SJSA1 (cell line): Measurements from ENCODE around the gene RPL39L. TPM values are rescaled to one million over a fixed set of nuclear protein-coding genes. Genes with fewer than 3 reads are reported as not detected.
A peak's percentile ranks its signal among the peaks of the same experiment; 100 is the strongest.

Experiments
- DNase-seq, 2 experiments: peaks; one replicate each; pipeline ENCODE4 v3.0.0-alpha.2; 2015 to 2020; ENCODE audit warnings: low spot score in 2 of 2, low read depth in 1 of 2
- H3K27ac ChIP-seq: fragments of 250-450 bp; sonication (Bioruptor Pico); 2 replicates; pipeline ENCODE4 v1.5.1; 2020; ENCODE audit warnings: mild to moderate bottlenecking, moderate library complexity
- H3K27me3 ChIP-seq: fragments of 250-450 bp; sonication (Bioruptor Pico); replicated peaks from 2 replicates; pipeline ENCODE4 v1.5.1; 2020; ENCODE audit warnings: mild to moderate bottlenecking, moderate library complexity
- H3K36me3 ChIP-seq: fragments of 250-450 bp; sonication (Bioruptor Pico); 2 replicates; pipeline ENCODE4 v1.5.1; 2020; ENCODE audit warnings: mild to moderate bottlenecking
- H3K4me1 ChIP-seq: fragments of 250-450 bp; sonication (Bioruptor Pico); replicated peaks from 2 replicates; pipeline ENCODE4 v1.6.1; 2021; ENCODE audit warnings: mild to moderate bottlenecking
- H3K4me3 ChIP-seq: fragments of 250-450 bp; sonication (Bioruptor Pico); 2 replicates; pipeline ENCODE4 v1.5.1; 2020; ENCODE audit warnings: mild to moderate bottlenecking
- H3K9me3 ChIP-seq: fragments of 250-450 bp; sonication (Bioruptor Pico); replicated peaks from 2 replicates; pipeline ENCODE4 v1.5.1; 2020; ENCODE audit warnings: mild to moderate bottlenecking
- total RNA-seq: library from RNA; depleted of rRNA; stranded (reverse); fragments of >200 nt; shearing (Covaris generic); gene quantifications from 2 replicates; pipeline ENCODE4 v1.2.3, GENCODE V29; 2014

RPL39L gene
- total RNA-seq, 1 experiment from 2014 or later, result 55.7 TPM

DNA sequence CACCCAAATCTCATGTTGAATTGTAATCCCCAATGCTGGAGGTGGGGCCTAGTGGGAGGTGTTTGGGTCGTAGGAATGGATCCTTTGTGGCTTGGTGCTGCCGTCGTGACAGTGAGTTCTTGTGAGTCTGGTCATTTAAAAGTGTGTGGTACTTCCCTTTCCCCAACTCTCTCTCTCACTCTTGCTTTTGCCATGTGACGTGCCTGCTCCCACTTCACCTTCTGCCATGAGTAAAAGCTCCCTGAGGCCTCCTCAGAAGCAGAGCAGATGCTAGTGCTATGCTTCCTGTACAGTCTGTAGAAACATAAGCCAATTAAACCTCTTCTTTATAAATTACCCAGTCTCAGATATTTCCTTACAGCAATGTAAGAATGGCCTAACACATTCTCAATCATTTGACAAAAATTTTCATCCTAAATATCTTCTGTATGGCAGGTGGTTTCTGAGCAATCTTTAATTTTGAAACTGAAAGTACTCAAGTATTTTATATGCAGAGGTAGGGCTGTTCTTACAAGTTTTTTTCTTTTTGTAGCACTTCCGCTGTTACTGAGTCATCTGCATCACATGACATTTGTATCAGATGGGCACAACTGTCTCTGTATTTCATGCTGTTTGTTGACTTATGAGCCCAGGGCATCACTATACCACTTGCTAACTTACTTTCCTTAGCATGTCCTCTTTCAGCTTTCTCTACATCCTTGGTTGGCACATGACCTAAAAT lies 8.8 kb downstream of the RPL39L start:
- Histone ChIP-seq H3K27me3 (no peaks in the 10 kb centered on the region), H3K4me3 (no peak overlapping the region)

DNA sequence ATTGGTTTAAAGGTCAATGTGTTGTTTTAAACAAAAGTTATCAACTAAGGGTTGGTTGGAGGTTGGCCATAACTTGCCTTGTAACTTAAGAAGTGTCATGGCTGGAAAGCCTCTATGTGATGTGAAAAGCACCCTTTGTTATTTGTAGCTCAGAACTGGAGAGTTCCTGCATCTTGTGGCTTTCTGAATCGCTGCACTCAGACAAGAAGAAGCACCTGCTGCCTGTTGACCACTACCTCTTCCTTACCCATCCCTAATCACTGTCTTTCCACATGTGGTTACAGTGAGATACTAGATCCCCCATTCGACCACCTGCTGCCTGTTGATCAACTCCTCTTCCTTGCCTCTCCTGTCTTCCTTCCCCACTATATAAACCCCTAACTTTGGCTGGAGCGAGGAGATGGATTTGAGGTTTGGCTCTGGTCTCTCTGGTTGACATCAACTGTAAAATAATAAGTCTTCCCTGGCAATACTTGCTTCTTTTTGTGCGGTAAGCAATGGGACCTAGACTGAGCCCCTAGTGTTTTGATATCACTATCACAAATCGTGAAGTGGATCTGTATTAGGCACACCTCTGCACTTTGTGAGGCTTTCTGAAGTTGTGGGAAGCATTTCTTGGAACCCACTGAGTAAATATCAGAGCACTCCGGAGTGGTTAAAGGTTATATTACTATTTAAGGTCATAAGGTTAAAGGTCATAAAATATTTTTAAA lies 13.8 kb downstream of the RPL39L start:
- Histone ChIP-seq H3K27ac (no peak overlapping the region), H3K4me1 (no peaks in the 10 kb centered on the region; the same call in 1 of the 2 replicates), H3K9me3 (no peaks in the 10 kb centered on the region), H3K4me3 (no peak overlapping the region), H3K27me3 (no peaks in the 10 kb centered on the region), H3K36me3 (no peaks in the 10 kb centered on the region)
- DNase-seq, result no peak

More for the DNA sequence above, 8.8 kb downstream of the RPL39L start:
- Histone ChIP-seq H3K9me3 (no peaks in the 10 kb centered on the region), H3K36me3 (no peaks in the 10 kb centered on the region), H3K4me1 (peaks cover 6% of the 10 kb centered on the region), H3K27ac (no peak overlapping the region)
- DNase-seq, result peak in 1 of 2 experiments; percentile 34

DNA sequence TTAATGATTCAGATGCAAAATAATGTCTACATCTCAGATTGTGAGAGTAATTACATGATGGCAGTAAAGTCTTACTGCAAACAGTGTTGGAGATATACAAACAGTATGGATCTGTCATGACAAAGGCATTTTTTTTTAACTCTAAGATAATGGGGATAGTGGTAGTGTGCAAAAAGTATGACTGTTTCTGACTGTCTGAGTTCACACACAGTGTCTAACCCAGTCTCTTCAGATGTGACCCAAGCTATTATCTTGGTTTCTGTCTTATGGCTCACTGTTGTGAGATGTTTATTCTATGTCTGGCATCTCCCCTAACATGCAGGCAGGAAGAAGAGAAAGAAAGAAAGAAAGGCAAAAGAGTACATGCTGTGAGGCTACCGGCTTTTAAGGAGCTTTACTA lies 17.0 kb downstream of the RPL39L start:
- no peak for DNase-seq
- Histone ChIP-seq H3K4me1 (no peaks in the 10 kb centered on the region), H3K4me3 (no peak overlapping the region), H3K9me3 (no peaks in the 10 kb centered on the region), H3K27me3 (no peaks in the 10 kb centered on the region), H3K27ac (no peak overlapping the region), H3K36me3 (no peaks in the 10 kb centered on the region)

DNA sequence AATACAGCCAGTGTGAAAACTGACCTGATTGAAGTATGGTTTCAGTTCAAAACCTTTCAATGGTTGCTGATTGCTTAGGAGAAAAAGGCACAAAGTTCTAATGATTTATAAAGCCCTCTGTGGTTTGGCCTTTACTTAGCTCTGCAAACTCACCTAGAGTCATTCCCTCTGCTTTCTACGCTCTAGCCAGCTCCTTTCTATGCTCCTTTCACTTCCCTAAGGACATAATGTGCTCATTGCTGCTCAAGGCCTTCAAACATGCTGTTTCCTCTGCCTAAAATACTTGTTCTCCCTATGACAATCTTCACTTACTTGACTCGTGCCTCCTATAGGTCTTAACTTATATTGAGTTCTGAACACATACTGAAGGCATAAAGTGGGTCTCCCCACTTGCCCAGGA lies 19.0 kb downstream of the RPL39L start:
- Histone ChIP-seq H3K36me3 (no peaks in the 10 kb centered on the region), H3K27ac (no peak overlapping the region), H3K4me1 (no peaks in the 10 kb centered on the region), H3K9me3 (no peaks in the 10 kb centered on the region), H3K4me3 (no peak overlapping the region), H3K27me3 (no peaks in the 10 kb centered on the region)
- DNase-seq, result no peak

DNA sequence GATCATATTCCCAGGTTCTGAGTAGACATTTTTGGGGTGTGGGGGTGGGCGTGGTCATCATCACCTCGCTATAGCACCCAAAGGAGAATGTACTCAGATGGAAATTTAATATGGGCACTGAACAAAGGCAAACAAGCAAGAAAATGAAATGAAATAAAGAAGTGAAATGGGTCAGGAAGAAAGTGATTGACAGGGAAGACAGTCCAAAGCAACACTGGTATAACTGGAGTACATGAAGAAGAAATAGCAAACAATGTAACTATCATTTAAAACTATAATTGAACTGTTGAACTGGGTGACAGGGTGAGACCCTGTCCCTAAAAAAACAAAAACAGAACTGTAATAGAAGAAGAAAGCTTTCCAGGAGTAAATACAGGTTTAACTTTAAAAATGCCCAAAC lies 24.8 kb downstream of the RPL39L start:
- H3K4me1 ChIP-seq, result no peaks in the 10 kb centered on the region
- no peak overlapping the region for H3K4me3 ChIP-seq
- H3K27ac ChIP-seq, result no peak overlapping the region
- DNase-seq, result no peak
- H3K9me3 ChIP-seq, result no peaks in the 10 kb centered on the region
- H3K36me3 ChIP-seq, result no peaks in the 10 kb centered on the region
- no peaks in the 10 kb centered on the region for H3K27me3 ChIP-seq

DNA sequence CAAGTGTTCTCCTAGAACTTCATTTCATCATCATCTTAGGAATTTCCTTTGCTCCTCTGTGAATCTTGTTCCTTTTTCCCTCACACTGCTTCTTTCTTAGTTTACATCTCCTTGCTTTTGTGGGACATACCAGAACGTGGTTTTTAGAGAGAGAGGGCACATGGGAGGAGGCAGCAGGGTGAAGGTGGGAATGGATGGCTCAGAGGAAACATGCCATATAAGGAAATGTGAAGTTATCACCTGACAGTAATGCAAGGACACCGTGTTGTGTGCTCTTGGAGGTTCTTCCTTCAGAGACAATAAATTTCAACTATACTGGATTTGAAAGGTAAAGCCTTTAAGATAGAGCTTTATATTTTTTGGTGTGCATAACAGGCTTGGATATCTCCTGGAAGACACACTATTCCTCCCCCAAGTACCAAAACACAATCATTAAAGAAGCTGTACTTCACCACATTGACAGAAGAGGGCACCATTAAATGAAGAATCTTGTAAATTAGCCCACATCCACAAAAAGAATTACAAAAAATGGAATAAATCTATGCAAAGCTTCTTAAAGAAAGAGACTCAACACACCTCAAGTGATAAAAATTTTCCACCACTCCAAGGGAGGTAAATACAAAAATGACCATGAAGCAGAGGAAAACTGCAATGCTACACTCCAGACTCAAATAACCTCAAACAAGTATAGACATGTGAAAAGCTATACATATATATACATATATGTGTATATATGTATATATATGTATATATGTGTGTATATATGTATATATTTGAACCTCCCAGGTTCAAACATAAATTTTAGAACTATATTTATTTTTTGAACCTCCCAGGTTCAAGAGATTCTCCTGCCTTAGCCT lies 26.1 kb downstream of the RPL39L start:
- peak in 1 of 2 experiments; percentile 28 for DNase-seq
- no peak overlapping the region for H3K27ac ChIP-seq
- no peaks in the 10 kb centered on the region for H3K9me3 ChIP-seq
- H3K4me1 ChIP-seq, result no peaks in the 10 kb centered on the region
- H3K4me3 ChIP-seq, result no peak overlapping the region
- no peaks in the 10 kb centered on the region for H3K36me3 ChIP-seq
- H3K27me3 ChIP-seq, result no peaks in the 10 kb centered on the region

DNA sequence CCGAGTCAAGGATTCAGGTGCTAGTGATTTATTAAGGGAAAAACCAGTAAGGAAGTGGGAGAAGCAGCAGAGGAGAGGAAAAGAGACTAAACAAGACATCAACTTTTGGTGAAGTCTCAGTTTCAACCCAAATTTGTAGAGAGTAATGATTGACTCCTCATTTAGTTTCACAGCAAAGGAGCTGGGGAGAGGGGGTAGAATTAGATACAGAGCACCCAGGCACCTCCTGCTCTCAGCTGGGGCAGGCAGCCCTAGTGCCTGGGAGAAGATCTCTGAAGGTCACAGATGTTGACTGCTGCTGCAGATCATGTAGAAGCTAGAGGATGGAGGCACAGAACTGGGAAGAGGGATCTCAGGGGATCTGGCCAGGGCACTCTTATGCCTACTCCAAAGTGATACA lies 29.1 kb downstream of the RPL39L start:
- Histone ChIP-seq H3K9me3 (no peaks in the 10 kb centered on the region), H3K36me3 (no peaks in the 10 kb centered on the region), H3K4me3 (no peak overlapping the region), H3K4me1 (no peaks in the 10 kb centered on the region), H3K27ac (no peak overlapping the region), H3K27me3 (no peaks in the 10 kb centered on the region)
- DNase-seq, result no peak

DNA sequence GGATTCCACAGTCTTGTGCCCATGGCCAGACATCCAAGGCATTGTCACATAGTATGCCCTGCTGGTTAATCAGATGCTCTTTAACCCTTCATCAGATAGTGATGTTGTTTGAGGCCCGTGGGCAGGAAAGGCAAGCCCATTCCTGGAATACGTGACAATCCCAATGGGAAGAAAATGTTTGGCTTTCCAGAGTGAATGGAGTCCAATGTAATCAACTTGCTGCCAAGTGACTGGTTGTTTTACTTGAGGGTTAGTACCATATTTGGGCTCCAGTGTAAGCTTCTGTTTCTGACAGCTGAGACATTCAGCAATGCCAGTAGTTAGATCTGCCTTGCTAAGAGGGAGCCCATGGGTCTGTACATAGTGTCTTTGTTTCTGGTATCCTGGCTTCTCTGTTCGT lies 31.3 kb downstream of the RPL39L start:
- Histone ChIP-seq H3K4me1 (no peaks in the 10 kb centered on the region), H3K9me3 (no peaks in the 10 kb centered on the region), H3K4me3 (no peak overlapping the region), H3K27ac (no peak overlapping the region), H3K36me3 (no peaks in the 10 kb centered on the region), H3K27me3 (no peaks in the 10 kb centered on the region)
- no peak for DNase-seq

DNA sequence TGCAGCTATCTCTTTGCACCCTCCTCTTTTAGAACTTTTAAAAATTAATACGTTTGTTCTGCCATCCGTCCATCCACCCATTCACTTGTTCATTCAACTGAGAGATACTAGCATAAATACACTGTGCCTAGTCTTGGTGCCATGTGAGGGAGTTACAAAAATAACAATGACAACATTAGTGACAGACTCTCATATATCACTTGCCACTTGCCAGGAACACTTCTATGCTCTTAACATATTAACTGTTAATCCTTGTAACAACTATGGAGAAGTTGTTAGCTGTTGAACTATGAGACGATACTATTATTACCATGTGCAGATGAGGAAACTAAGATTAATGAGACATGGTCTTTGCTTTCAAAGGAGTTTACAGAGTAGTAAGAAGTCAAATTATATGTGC lies 33.6 kb downstream of the RPL39L start:
- H3K36me3 ChIP-seq, result no peaks in the 10 kb centered on the region
- no peaks in the 10 kb centered on the region for H3K27me3 ChIP-seq
- H3K9me3 ChIP-seq, result no peaks in the 10 kb centered on the region; the same call in 1 of the 2 replicates
- no peak for DNase-seq
- no peak overlapping the region for H3K27ac ChIP-seq
- H3K4me1 ChIP-seq, result peaks cover 12% of the 10 kb centered on the region
- H3K4me3 ChIP-seq, result no peak overlapping the region

DNA sequence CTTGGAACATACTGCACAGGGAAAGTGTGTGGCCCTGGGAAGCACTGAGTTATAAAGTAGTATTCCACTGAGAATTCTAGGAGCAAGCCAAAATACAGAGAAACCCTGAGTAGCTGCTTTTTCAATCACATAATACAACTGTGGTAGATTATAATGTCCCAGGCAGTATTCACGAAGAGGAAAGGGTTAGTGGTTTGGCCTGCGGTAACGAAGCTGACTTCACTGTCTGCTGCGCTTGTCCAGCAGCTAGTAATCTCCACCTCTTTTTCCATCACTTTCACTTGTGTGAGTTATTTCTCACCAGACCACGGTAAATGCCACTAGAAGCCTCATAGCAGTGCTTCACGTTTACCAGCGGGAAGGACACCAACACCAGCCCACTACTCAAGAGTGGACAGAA lies 34.4 kb downstream of the RPL39L start:
- Histone ChIP-seq H3K4me1 (peaks cover 17% of the 10 kb centered on the region), H3K27me3 (no peaks in the 10 kb centered on the region), H3K36me3 (no peaks in the 10 kb centered on the region), H3K4me3 (no peak overlapping the region), H3K27ac (no peak overlapping the region), H3K9me3 (no peaks in the 10 kb centered on the region; the same call in 1 of the 2 replicates)
- DNase-seq, result no peak

DNA sequence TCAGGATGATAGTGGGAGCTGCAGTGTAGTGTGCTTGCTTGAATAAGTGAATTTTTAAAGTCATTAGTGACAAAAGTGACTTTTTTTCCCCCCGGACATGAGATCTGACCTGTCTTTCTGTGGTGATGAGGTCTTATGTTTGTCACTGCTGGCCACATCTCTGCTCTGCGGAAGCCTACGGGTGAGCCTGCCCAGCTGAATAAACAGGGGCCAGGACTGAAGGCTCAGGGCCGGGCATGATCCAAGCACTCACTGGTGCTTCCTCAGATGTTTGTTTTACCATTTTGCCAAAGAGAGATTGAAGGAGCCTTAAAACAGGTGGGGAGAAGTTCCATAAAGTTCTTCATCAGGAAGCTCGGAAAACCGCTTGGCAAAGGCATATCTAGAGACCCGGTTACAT lies 35.0 kb downstream of the RPL39L start:
- H3K36me3 ChIP-seq, result no peaks in the 10 kb centered on the region

DNA sequence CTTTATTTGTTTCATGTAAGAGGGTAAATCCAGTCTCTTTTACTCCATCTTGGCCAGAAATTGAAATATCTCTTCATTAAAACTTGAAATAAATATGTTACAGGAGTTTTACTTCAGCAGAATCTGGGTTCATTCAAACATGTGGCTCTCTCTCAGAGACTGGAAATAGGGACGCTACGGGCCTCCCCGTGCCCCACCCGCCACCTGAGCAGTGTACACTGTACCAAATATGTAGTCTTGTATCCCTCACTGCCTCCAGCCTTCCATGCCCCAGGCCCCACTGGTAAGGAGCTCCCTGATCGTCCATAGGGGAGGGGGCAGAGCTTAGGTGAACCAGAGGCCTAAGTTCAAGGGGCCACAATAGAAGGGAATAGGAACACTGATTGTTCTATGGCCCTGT lies 36.0 kb downstream of the RPL39L start:
- no peaks in the 10 kb centered on the region; the same call in 1 of the 2 replicates for H3K9me3 ChIP-seq

More for the DNA sequence above, 35.0 kb downstream of the RPL39L start:
- Histone ChIP-seq H3K27me3 (no peaks in the 10 kb centered on the region), H3K27ac (no peak overlapping the region), H3K4me1 (peaks cover 17% of the 10 kb centered on the region), H3K4me3 (no peak overlapping the region), H3K9me3 (no peaks in the 10 kb centered on the region; the same call in 1 of the 2 replicates)
- no peak for DNase-seq

DNA sequence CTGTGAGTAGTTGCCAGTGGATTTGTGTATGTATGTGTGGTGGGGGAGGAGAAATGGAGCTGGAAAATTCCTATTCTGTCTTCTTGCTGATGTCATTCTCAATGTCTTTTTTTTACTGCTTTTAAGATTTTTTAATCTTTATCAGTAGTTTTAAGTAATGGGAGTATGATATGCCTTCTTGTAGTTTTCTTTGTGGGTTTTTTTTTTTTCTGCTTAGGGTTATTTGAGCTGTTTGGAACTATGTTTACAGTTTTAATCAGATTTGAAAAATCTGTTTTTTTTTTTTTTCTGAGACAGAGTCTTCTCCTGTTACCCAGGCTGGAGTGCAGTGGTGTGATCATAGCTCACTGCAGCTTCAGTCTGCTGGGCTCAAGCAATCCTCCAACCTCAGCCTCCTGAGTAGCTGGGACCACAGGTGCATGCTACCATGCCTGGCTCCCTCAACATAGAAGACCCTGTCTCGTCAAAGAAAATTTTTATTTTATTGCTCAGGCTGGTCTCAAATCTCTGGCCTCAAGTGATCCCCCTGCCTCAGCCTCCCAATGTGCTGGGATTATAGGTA lies 37.1 kb downstream of the RPL39L start:
- Histone ChIP-seq H3K36me3 (no peaks in the 10 kb centered on the region), H3K4me3 (no peak overlapping the region), H3K27me3 (no peaks in the 10 kb centered on the region), H3K27ac (peak overlapping the region; percentile 37; the same call in 1 of the 2 replicates), H3K4me1 (peaks cover 17% of the 10 kb centered on the region), H3K9me3 (no peaks in the 10 kb centered on the region; the same call in 1 of the 2 replicates)
- DNase-seq, result no peak

More for the DNA sequence above, 36.0 kb downstream of the RPL39L start:
- no peak overlapping the region for H3K27ac ChIP-seq
- no peak overlapping the region for H3K4me3 ChIP-seq
- no peaks in the 10 kb centered on the region for H3K27me3 ChIP-seq
- H3K4me1 ChIP-seq, result peaks cover 17% of the 10 kb centered on the region
- DNase-seq, result no peak
- no peaks in the 10 kb centered on the region for H3K36me3 ChIP-seq
